ENCODE results near the gene FAM168A.

The FAM168A gene

DNA sequence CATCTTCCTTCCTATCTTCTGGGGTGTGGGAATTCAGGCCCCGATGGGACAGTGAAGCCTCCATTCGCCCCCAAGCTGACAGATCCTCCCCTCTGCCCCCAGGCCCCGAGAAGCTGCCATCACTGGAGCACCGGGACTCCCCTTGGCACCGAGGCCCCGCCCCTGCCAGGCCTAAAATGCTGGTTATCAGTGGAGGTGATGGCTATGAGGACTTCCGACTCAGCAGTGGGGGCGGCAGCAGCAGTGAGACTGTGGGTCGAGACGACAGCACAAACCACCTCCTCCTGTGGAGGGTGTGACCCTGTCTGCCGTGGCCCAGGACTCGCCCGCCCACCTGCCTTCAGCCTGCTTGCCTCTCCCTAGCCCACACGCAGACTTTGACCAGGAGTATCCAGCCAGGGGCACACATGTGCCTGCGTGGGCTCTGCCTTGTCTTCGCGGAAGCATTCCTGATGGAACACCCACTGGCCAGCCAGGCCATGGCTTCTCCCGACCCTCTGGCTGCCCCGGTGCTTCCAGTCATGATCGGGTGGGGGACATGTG lies 230.4 kb downstream of the FAM168A start:
- Histone ChIP-seq H3K27me3 (replicated peaks) (no peaks in the 10 kb centered on the region), H3K4me3 (ENCODE audit: low read depth, low read length) (no peak overlapping the region), H3K27ac (no peak overlapping the region), H3K36me3 (replicated peaks) (peaks cover 46% of the 10 kb centered on the region)
- TF ChIP-seq, protein P1, sequence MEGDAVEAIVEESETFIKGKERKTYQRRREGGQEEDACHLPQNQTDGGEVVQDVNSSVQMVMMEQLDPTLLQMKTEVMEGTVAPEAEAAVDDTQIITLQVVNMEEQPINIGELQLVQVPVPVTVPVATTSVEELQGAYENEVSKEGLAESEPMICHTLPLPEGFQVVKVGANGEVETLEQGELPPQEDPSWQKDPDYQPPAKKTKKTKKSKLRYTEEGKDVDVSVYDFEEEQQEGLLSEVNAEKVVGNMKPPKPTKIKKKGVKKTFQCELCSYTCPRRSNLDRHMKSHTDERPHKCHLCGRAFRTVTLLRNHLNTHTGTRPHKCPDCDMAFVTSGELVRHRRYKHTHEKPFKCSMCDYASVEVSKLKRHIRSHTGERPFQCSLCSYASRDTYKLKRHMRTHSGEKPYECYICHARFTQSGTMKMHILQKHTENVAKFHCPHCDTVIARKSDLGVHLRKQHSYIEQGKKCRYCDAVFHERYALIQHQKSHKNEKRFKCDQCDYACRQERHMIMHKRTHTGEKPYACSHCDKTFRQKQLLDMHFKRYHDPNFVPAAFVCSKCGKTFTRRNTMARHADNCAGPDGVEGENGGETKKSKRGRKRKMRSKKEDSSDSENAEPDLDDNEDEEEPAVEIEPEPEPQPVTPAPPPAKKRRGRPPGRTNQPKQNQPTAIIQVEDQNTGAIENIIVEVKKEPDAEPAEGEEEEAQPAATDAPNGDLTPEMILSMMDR (IDR thresholded peaks at IDR 0.05; ENCODE audit: low read depth, low read length, missing control alignments) = no peak
- no peak for DNase-seq
- in situ Hi-C loops (cut with HindIII; ENCODE audit: low pct_ligation_motif_present, low sequenced_read_pairs) = no loop called here

DNA sequence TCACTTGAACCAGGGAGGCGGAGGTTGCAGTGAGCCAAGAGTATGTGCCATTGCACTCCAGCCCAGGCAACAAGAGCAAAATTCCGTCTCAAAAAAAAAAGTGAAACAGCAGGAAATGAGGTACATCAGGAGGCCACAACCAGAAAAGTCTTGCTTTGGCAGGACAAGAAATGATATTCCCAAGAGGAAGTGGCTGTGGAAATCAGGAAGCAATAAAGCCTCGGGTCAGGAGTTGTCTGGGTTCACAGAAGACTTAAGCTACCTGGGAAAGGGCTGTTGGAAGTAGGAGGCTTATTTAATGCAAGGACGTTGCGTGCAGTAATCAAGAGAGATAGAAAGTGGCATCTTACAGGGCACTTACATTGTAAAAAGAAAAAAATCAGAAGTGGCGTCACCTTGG lies 231.0 kb downstream of the FAM168A start:
- no peaks in the 10 kb centered on the region for H3K27me3 ChIP-seq (replicated peaks)
- no peak for DNase-seq
- H3K4me3 ChIP-seq (ENCODE audit: low read depth, low read length) = no peak overlapping the region
- no peak overlapping the region for H3K27ac ChIP-seq
- TF ChIP-seq, protein P1 (IDR thresholded peaks at IDR 0.05; ENCODE audit: low read depth, low read length, missing control alignments) = no peak
- peaks cover 52% of the 10 kb centered on the region for H3K36me3 ChIP-seq (replicated peaks)
- in situ Hi-C loops (cut with HindIII; ENCODE audit: low pct_ligation_motif_present, low sequenced_read_pairs) = no loop called here

DNA sequence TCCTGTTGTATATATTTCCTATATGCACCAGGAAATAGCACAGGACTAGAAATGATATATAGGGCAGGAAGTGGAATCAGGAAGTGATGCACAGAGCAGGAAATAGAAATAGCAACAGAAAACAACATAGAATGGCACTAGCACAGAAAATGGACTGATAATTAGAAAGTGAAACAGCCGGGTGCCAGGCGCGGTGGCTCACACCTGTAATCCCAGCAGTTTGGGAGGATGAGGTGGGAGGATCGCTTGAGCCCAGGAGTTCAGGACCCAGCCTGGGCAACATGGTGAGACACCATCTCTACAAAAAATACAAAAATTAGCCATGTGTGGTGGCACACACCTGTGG lies 231.7 kb downstream of the FAM168A start:
- Histone ChIP-seq H3K4me3 (ENCODE audit: low read depth, low read length) (no peak overlapping the region), H3K27me3 (replicated peaks) (no peaks in the 10 kb centered on the region), H3K36me3 (replicated peaks) (peaks cover 59% of the 10 kb centered on the region), H3K27ac (no peak overlapping the region)
- TF ChIP-seq, protein P1 (IDR thresholded peaks at IDR 0.05; ENCODE audit: low read depth, low read length, missing control alignments) = no peak
- in situ Hi-C loops (cut with HindIII; ENCODE audit: low pct_ligation_motif_present, low sequenced_read_pairs) = no loop called here
- DNase-seq = no peak

DNA sequence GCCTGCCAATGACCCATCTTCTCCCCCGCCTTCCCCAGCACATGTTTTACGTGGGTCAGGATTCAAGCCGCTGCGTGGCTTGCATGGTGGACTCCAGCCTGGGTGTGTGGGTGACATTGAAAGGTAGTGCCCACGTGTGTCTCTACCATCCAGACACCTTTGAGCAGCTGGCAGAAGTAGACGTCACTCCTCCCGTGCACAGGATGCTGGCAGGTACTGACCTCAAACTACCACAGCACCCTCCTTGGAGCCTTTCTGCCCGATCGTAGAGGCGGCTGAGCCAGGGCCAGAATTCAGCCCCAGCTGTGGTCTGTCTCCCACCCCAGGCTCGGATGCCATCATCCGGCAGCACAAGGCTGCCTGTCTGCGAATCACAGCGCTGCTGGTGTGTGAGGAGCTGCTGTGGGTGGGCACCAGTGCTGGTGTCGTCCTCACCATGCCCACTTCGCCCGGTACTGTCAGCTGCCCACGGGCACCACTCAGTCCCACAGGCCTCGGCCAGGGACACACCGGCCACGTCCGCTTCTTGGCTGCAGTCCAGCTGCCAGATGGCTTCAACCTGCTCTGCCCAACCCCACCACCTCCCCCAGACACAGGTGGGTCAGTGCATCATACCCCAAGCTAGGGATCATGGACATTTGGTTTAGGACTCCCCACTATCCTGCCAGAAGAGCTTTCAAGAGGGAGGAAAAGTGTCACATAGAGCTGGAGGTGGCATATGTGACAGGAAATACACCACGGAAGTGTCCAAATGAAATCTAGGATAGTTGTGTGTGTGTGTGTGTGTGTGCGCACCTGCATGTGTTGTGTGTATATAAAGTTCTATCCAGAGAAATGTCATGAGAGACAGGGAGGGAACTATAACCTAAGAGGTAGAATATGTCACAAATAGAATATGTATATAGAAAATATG lies 232.3 kb downstream of the FAM168A start:
- no peaks in the 10 kb centered on the region for H3K27me3 ChIP-seq (replicated peaks)
- H3K4me3 ChIP-seq (ENCODE audit: low read depth, low read length) = no peak overlapping the region
- no peak for DNase-seq
- in situ Hi-C loops (cut with HindIII; ENCODE audit: low pct_ligation_motif_present, low sequenced_read_pairs) = no loop called here
- TF ChIP-seq, protein P1 (IDR thresholded peaks at IDR 0.05; ENCODE audit: low read depth, low read length, missing control alignments) = no peak
- H3K27ac ChIP-seq = no peak overlapping the region
- H3K36me3 ChIP-seq (replicated peaks) = peaks cover 66% of the 10 kb centered on the region

DNA sequence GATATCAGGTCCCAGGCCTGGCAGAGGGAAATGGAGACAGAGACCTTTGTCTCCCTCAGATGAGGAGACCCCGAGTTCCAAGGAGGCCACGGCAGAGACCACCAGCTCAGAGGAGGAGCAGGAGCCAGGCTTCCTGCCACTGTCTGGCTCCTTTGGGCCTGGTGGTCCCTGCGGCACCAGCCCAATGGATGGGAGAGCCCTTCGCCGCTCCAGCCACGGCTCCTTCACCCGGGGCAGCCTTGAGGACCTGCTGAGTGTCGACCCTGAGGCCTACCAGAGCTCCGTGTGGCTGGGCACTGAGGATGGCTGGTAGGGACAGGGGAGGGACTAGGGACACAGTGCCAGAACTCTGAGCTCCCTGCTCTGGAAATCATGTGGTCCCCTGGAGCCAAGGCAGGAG lies 234.8 kb downstream of the FAM168A start:
- Histone ChIP-seq H3K27me3 (replicated peaks) (no peaks in the 10 kb centered on the region), H3K4me3 (ENCODE audit: low read depth, low read length) (no peak overlapping the region), H3K36me3 (replicated peaks) (peaks cover 65% of the 10 kb centered on the region), H3K27ac (no peak overlapping the region)
- in situ Hi-C loops (cut with HindIII; ENCODE audit: low pct_ligation_motif_present, low sequenced_read_pairs) = no loop called here
- no peak for DNase-seq
- TF ChIP-seq, protein P1 (IDR thresholded peaks at IDR 0.05; ENCODE audit: low read depth, low read length, missing control alignments) = no peak

Measured in brain microvascular endothelial cell (primary cell).